Measurements from ENCODE around the gene RBFOX2. TPM values are rescaled to one million over a fixed set of nuclear protein-coding genes. Genes with fewer than 3 reads are reported as not detected.

RBFOX2 gene
- total and polyA plus RNA-seq, 2 experiments from 2014 or later: 88.8 to 131 TPM

- TF ChIP-seq ZNF462 (CRISPR knock-in tag; IDR thresholded peaks at IDR 0.05) (no peak), NANOG (IDR thresholded peaks at IDR 0.05; ENCODE audit: borderline replicate concordance) (no peak), POLR2AphosphoS5 (IDR thresholded peaks at IDR 0.05; ENCODE audit: low read depth) (no peak), JUNB (IDR thresholded peaks at IDR 0.05; ENCODE audit: unreplicated experiment) (no peak), CREB1 (CRISPR knock-in tag; IDR thresholded peaks at IDR 0.05; ENCODE audit: low read depth) (no peak)
- TF ChIP-seq, protein P1, sequence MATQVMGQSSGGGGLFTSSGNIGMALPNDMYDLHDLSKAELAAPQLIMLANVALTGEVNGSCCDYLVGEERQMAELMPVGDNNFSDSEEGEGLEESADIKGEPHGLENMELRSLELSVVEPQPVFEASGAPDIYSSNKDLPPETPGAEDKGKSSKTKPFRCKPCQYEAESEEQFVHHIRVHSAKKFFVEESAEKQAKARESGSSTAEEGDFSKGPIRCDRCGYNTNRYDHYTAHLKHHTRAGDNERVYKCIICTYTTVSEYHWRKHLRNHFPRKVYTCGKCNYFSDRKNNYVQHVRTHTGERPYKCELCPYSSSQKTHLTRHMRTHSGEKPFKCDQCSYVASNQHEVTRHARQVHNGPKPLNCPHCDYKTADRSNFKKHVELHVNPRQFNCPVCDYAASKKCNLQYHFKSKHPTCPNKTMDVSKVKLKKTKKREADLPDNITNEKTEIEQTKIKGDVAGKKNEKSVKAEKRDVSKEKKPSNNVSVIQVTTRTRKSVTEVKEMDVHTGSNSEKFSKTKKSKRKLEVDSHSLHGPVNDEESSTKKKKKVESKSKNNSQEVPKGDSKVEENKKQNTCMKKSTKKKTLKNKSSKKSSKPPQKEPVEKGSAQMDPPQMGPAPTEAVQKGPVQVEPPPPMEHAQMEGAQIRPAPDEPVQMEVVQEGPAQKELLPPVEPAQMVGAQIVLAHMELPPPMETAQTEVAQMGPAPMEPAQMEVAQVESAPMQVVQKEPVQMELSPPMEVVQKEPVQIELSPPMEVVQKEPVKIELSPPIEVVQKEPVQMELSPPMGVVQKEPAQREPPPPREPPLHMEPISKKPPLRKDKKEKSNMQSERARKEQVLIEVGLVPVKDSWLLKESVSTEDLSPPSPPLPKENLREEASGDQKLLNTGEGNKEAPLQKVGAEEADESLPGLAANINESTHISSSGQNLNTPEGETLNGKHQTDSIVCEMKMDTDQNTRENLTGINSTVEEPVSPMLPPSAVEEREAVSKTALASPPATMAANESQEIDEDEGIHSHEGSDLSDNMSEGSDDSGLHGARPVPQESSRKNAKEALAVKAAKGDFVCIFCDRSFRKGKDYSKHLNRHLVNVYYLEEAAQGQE (IDR thresholded peaks at IDR 0.05; ENCODE audit: unreplicated experiment): no peak
These were observed 192.5 kb downstream of the RBFOX2 start (continued) for GRCh38 chr22:35835998-35836691.

Measured in GM23338 (cell line).